ENCODE results near the gene CDC34.

- TF ChIP-seq CTCF (IDR thresholded peaks at IDR 0.05) (no peak), EP300 (IDR thresholded peaks at IDR 0.05; ENCODE audit: low read depth) (no peak), POLR2AphosphoS5 (IDR thresholded peaks at IDR 0.05) (no peak), POLR2A (IDR thresholded peaks at IDR 0.05) (no peak)
Measured at GRCh38 chr19:495081-495401, 36.5 kb upstream of the CDC34 start.
